Upper lobe of right lung (tissue), 1 donor: ENCODE data around the gene HTRA1. TPM values are rescaled to one million over a fixed set of nuclear protein-coding genes. Genes with fewer than 3 reads are reported as not detected.

ENCODE experiments used
- ATAC-seq: fragments of 200-7000 bp; cut with Tn5 transposase; one replicate; pipeline ENCODE4 v1.9.1; 2020; ENCODE audit warnings: mild to moderate bottlenecking, moderate library complexity
- DNase-seq: peaks from one replicate; pipeline ENCODE4 v3.0.0-alpha.2; 2020
- H3K27ac ChIP-seq: fragments of 200-600 bp; one replicate; pipeline ENCODE4 v1.8.0; 2022
- H3K27me3 ChIP-seq: fragments of 200-600 bp; one replicate; pipeline ENCODE4 v1.8.0; 2022; ENCODE audit warnings: mild to moderate bottlenecking
- H3K36me3 ChIP-seq: fragments of 200-600 bp; one replicate; pipeline ENCODE4 v1.8.0; 2022
- H3K4me1 ChIP-seq: fragments of 200-600 bp; one replicate; pipeline ENCODE4 v1.8.0; 2022
- H3K4me3 ChIP-seq: fragments of 200-600 bp; one replicate; pipeline ENCODE4 v1.8.0; 2022; ENCODE audit warnings: mild to moderate bottlenecking
- H3K9me3 ChIP-seq: fragments of 200-600 bp; one replicate; pipeline ENCODE4 v1.8.0; 2022
- CTCF ChIP-seq: fragments of 200-600 bp; IDR thresholded peaks from one replicate; pipeline ENCODE4 v1.8.0; 2022; ENCODE audit warnings: antibody characterized with exemption
- intact Hi-C: fragments of 100-400 bp; cut with DNase I; formaldehyde crosslinking; loops from one replicate; pipeline ENCODE4 v1.11.0; 2022
- total RNA-seq: library from RNA; stranded (reverse); fragmentation: NEBNext Ultra II Directional; extraction: Animal tissue kit (Norgen Biotek cat#: 25700); gene quantifications from one replicate; pipeline ENCODE4 v1.2.1, GENCODE V29; 2021
- donor health status: DM: no; HTN: yes; CAD: no; lungs with severe emphysema.

HTRA1 gene
- total RNA-seq, 1 donor from 2014 or later, result 83.8 TPM

DNA sequence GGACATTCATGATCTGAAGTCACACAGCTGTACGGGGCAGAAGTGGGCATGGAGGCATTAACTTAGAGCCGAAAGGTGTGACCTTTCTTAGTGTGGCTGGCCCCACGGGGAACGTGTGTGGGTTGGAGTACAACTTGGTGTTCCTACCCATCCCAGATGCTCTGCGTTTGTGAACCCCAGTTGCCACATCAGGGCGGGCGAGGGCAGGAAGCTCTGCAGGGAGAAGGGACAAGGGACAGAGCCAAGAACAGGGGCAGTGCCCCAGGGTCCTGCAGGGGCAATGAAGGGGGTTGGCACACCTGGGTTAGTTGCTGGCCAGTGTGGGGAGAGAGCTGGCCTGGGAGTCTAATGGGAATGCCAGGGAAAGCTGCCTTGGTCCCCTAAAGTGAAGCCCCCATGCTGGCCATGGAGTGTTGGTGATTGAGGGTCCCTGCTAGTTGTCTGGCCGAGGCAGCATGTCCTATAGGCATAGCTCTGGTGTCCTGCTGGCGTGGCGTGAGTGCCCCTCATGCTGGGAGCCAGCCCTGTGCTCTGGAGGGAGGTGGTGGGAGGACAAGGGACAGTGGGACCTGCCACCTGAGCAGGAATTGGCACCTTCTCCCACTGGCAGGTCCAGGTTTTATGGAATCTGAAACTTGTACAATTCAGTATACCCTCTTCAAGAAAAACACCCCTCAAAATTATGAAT, 18.9 kb downstream of the HTRA1 start:
- Histone ChIP-seq H3K9me3 (no peaks in the 10 kb centered on the region), H3K4me1 (peaks cover 17% of the 10 kb centered on the region), H3K4me3 (no peak overlapping the region), H3K27me3 (no peaks in the 10 kb centered on the region), H3K27ac (no peak overlapping the region), H3K36me3 (no peaks in the 10 kb centered on the region)
- intact Hi-C loops, result no loop called here
- no peak for TF ChIP-seq CTCF
- no peak for ATAC-seq
- DNase-seq, result no peak

- Histone ChIP-seq H3K4me1 (peaks cover 12% of the 10 kb centered on the region), H3K27me3 (no peaks in the 10 kb centered on the region), H3K4me3 (no peak overlapping the region), H3K27ac (no peak overlapping the region), H3K9me3 (no peaks in the 10 kb centered on the region), H3K36me3 (no peaks in the 10 kb centered on the region)
- no peak for ATAC-seq
- TF ChIP-seq CTCF, result no peak
- no peak for DNase-seq
- intact Hi-C loops, result no loop called here
These were observed 20.1 kb downstream of the HTRA1 start for GRCh38 chr10:122481296-122482056.

DNA sequence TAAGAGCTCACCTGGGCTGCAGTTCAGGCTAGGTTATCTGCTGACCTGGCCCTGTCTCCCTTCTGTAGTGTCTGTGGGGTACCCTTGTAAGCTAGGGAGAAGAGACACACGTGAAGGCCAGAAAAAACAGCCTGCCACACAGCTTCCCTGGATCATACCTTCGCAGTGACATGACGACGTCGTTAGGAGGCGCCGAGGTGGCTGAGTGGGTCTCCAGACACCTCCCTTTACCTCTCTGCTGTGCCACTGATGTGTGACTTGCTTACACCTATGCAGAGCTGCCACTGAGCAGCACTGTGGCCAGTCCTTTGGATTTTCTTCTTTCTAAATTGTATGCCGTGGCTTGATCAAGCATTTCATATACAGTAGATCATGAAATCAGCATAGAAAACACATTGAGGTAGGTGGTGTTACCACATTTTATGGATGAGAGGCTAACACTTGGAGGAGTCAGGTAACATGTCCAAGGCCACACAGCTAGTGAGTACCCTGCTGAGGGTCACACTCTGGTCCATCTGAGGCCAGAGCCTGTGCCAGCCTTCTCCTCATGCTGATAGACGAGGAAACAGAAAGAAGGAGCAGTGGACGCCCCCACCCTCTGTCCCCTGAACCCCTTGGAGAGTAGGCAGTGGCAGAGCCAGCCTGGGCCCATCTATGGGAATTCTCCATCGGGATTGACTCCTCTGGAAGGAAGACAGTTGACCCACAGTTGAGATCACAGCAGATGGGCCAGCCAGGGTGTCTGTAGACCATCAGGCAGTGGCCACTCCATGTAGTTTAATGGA, 23.1 kb downstream of the HTRA1 start:
- Histone ChIP-seq H3K4me3 (no peak overlapping the region), H3K4me1 (peaks cover 12% of the 10 kb centered on the region), H3K9me3 (no peaks in the 10 kb centered on the region), H3K27me3 (no peaks in the 10 kb centered on the region), H3K36me3 (peaks cover 7% of the 10 kb centered on the region), H3K27ac (no peak overlapping the region)
- DNase-seq (no peak), ATAC-seq (no peak)
- no peak for TF ChIP-seq CTCF
- intact Hi-C loops, result no loop called here

DNA sequence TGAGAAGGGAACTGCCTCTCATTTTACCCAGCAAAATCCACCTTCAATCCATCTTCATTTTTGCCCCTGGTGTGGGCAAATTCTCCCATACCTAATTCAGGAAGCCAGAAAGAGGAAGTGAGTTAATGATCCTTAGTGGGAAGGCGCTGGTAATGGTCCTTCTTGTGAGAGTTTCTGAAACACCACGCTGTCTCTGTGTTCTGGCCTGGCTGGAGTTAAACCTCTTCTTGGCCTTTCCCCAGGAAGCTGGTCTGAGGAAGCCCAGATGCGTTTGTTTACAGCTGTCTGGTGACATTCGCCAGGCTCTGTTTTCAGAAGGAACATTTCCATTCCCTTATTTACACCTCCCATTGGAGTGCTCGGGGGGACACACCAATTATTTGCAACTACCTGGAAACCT, 24.3 kb downstream of the HTRA1 start:
- Histone ChIP-seq H3K4me3 (no peak overlapping the region), H3K27ac (no peak overlapping the region), H3K27me3 (no peaks in the 10 kb centered on the region), H3K9me3 (no peaks in the 10 kb centered on the region), H3K36me3 (peaks cover 9% of the 10 kb centered on the region), H3K4me1 (peaks cover 12% of the 10 kb centered on the region)
- ATAC-seq, result peak; percentile 42
- DNase-seq, result peak; percentile 5
- no peak for TF ChIP-seq CTCF
- intact Hi-C loops, result no loop called here

GRCh38 chr10:122486406-122487080, 25.2 kb downstream of the HTRA1 start:
- no peak overlapping the region for H3K27ac ChIP-seq
- no peaks in the 10 kb centered on the region for H3K27me3 ChIP-seq
- intact Hi-C loops, result no loop called here
- H3K4me3 ChIP-seq, result no peak overlapping the region
- TF ChIP-seq CTCF, result no peak
- no peaks in the 10 kb centered on the region for H3K9me3 ChIP-seq
- H3K4me1 ChIP-seq, result peaks cover 12% of the 10 kb centered on the region
- peak; percentile 30 for DNase-seq
- ATAC-seq, result no peak
- peaks cover 9% of the 10 kb centered on the region for H3K36me3 ChIP-seq
